MM.1S (cell line): Measurements from ENCODE around the gene FGGY.

Experiments used
- DNase-seq: peaks from one replicate; pipeline ENCODE4 v3.0.0-alpha.2; 2015
- H2AFZ ChIP-seq: fragments of 300-600 bp; sonication (generic); 2 replicates; pipeline ENCODE4 v1.6.0; 2016; ENCODE audit warnings: antibody characterized with exemption, low read length
- H3F3A ChIP-seq: fragments of 300-600 bp; sonication (generic); 2 replicates; pipeline ENCODE4 v1.6.1; 2016; ENCODE audit warnings: mild to moderate bottlenecking, antibody characterized with exemption, low read length, moderate library complexity, mixed read lengths; ENCODE audit not compliant: insufficient read depth
- H3K27ac ChIP-seq: fragments of 300-600 bp; sonication (generic); 2 replicates; pipeline ENCODE4 v1.5.1; 2016; ENCODE audit warnings: mild to moderate bottlenecking, low read length
- H3K27me3 ChIP-seq: fragments of 300-600 bp; sonication (generic); replicated peaks from 2 replicates; pipeline ENCODE4 v1.6.0; 2016; ENCODE audit warnings: low read length; ENCODE audit not compliant: insufficient read depth
- H3K36me3 ChIP-seq: fragments of 300-600 bp; sonication (generic); replicated peaks from 2 replicates; pipeline ENCODE4 v1.6.1; 2016; ENCODE audit warnings: mild to moderate bottlenecking, low read length, mixed read lengths; ENCODE audit not compliant: insufficient read depth
- H3K4me1 ChIP-seq: fragments of 300-600 bp; sonication (generic); 2 replicates; pipeline ENCODE4 v1.6.1; 2016; ENCODE audit warnings: low read length, mixed read lengths
- H3K4me2 ChIP-seq: fragments of 300-600 bp; sonication (generic); 2 replicates; pipeline ENCODE4 v1.6.0; 2016; ENCODE audit warnings: low read depth, low read length
- H3K4me3 ChIP-seq: fragments of 300-600 bp; sonication (generic); 2 replicates; pipeline ENCODE4 v1.5.1; 2016; ENCODE audit warnings: low read length, mixed read lengths
- H3K79me2 ChIP-seq: fragments of 300-600 bp; sonication (generic); 2 replicates; pipeline ENCODE4 v1.6.1; 2016; ENCODE audit warnings: mixed run types, low read length, mixed read lengths
- H3K9ac ChIP-seq: fragments of 300-600 bp; sonication (generic); 2 replicates; pipeline ENCODE4 v1.6.1; 2016; ENCODE audit warnings: low read length, mixed read lengths
- H3K9me2 ChIP-seq: fragments of 300-600 bp; sonication (generic); replicated peaks from 2 replicates; pipeline ENCODE4 v1.6.1; 2016; ENCODE audit warnings: mild to moderate bottlenecking, low read length, mixed read lengths; ENCODE audit not compliant: insufficient read depth
- H3K9me3 ChIP-seq: fragments of 300-600 bp; sonication (generic); replicated peaks from 2 replicates; pipeline ENCODE4 v1.6.1; 2016; ENCODE audit warnings: mild to moderate bottlenecking, low read length, mixed read lengths; ENCODE audit not compliant: insufficient read depth
- H4K20me1 ChIP-seq: fragments of 300-600 bp; sonication (generic); 2 replicates; pipeline ENCODE4 v1.6.1; 2016; ENCODE audit warnings: mild to moderate bottlenecking, low read length, moderate library complexity, mixed read lengths; ENCODE audit not compliant: insufficient read depth
- EZH2 ChIP-seq: fragments of 300-600 bp; sonication (generic); optimal IDR thresholded peaks from 2 replicates; pipeline ENCODE3; 2017; ENCODE audit warnings: low read depth, mild to moderate bottlenecking, antibody characterized with exemption, low read length, mixed read lengths
- EZH2phosphoT487 ChIP-seq: fragments of 300-600 bp; sonication (generic); IDR thresholded peaks from 2 replicates; pipeline ENCODE4 v1.6.1; 2018; ENCODE audit warnings: antibody characterized with exemption, low read length
- TF ChIP-seq, protein P1 (sequence below): fragments of 300-600 bp; sonication (generic); IDR thresholded peaks from 2 replicates; pipeline ENCODE4 v1.5.1; 2016; ENCODE audit warnings: antibody characterized with exemption, low read length, mixed read lengths

FGGY gene

GRCh38 chr1:59486615-59487014, 189.7 kb downstream of the FGGY start:
- Histone ChIP-seq H3K4me1 (peaks cover 37% of the 10 kb centered on the region), H3K9me3 (no peaks in the 10 kb centered on the region), H3K27me3 (no peaks in the 10 kb centered on the region), H3K4me2 (no peak overlapping the region), H3F3A (peaks cover 7% of the 10 kb centered on the region), H3K36me3 (no peaks in the 10 kb centered on the region), H4K20me1 (no peaks in the 10 kb centered on the region), H3K9me2 (no peaks in the 10 kb centered on the region), H3K9ac (no peak overlapping the region), H3K79me2 (no peaks in the 10 kb centered on the region), H3K4me3 (no peak overlapping the region), H2AFZ (no peak overlapping the region), H3K27ac (no peak overlapping the region)
- no peak for TF ChIP-seq EZH2
- no peak for TF ChIP-seq EZH2phosphoT487
- TF ChIP-seq, protein P1, sequence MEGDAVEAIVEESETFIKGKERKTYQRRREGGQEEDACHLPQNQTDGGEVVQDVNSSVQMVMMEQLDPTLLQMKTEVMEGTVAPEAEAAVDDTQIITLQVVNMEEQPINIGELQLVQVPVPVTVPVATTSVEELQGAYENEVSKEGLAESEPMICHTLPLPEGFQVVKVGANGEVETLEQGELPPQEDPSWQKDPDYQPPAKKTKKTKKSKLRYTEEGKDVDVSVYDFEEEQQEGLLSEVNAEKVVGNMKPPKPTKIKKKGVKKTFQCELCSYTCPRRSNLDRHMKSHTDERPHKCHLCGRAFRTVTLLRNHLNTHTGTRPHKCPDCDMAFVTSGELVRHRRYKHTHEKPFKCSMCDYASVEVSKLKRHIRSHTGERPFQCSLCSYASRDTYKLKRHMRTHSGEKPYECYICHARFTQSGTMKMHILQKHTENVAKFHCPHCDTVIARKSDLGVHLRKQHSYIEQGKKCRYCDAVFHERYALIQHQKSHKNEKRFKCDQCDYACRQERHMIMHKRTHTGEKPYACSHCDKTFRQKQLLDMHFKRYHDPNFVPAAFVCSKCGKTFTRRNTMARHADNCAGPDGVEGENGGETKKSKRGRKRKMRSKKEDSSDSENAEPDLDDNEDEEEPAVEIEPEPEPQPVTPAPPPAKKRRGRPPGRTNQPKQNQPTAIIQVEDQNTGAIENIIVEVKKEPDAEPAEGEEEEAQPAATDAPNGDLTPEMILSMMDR = no peak
- no peak for DNase-seq

DNA sequence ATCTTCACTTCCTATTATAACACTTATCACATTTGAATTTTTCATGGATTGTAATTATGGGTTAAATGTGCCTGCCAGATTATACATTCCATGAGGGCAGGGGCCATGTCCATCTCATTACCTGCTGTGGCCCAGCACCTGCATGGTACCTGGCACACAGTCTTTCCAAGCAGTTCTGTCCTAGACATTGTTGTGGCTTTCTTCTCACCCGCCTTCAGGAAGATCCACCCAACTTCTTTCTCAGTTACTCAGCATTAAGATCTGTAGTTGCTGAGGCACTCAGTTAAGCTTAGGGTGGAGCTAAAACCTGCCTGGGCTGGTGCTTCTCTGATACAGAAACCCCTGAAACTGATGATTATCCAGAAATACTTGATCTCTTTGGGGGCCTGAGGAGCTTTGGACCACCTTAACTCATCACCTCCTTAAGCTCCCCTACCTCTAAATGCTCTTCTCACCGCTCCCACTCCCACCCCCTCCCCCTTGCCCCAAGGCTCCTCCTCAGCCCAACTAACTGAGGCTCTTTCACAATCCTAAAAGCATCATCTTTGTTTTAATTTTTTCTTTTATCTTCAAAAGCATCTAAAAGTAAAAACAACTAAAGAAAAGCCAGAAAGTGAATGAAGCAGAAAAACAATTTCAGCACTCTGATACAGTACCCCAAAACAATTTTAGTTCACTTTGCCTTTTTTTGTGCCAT, 190.6 kb downstream of the FGGY start:
- Histone ChIP-seq H2AFZ (peak overlapping the region; percentile 33), H3K4me1 (peaks cover 37% of the 10 kb centered on the region), H4K20me1 (no peaks in the 10 kb centered on the region), H3K27me3 (no peaks in the 10 kb centered on the region), H3K9me3 (no peaks in the 10 kb centered on the region), H3K9ac (no peak overlapping the region), H3K27ac (peak overlapping the region; percentile 31; the same call in 1 of the 2 replicates), H3K9me2 (no peaks in the 10 kb centered on the region), H3K4me2 (peak overlapping the region; percentile 31; the same call in 1 of the 2 replicates), H3K36me3 (no peaks in the 10 kb centered on the region), H3F3A (peaks cover 7% of the 10 kb centered on the region), H3K79me2 (no peaks in the 10 kb centered on the region), H3K4me3 (peak overlapping the region; percentile 4; the same call in 1 of the 2 replicates)
- DNase-seq = peak; percentile 66
- TF ChIP-seq EZH2 (no peak), EZH2phosphoT487 (no peak)
- TF ChIP-seq, protein P1 = no peak

DNA sequence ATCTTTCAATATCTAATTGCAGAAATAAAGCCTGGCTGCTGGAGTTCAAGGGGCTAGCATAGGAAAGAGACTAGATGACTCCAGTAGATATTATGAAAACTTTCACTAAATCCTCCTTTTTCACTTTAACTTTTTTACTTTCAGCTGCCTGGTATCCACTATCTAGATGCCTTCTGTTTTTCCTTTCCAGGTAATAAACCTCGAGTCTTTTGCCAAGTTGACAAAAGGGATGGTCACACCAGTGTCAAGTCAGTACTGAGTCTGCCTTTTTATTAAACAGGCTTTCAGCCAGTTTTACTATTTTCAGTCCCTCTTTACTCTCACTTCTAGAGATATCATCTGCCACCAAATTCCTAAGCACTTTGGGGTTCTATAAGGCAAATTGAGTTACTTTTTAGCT, 195.6 kb downstream of the FGGY start:
- H3K9ac ChIP-seq = no peak overlapping the region
- H3K4me3 ChIP-seq = no peak overlapping the region
- H3K9me3 ChIP-seq = no peaks in the 10 kb centered on the region
- no peaks in the 10 kb centered on the region for H4K20me1 ChIP-seq
- no peak overlapping the region for H3K4me2 ChIP-seq
- H3K27me3 ChIP-seq = no peaks in the 10 kb centered on the region
- H3K4me1 ChIP-seq = peaks cover 12% of the 10 kb centered on the region; the same call in 1 of the 2 replicates
- H2AFZ ChIP-seq = no peak overlapping the region
- no peak for DNase-seq
- TF ChIP-seq, protein P1 = no peak
- TF ChIP-seq EZH2 (no peak), EZH2phosphoT487 (no peak)
- no peaks in the 10 kb centered on the region for H3K9me2 ChIP-seq
- H3F3A ChIP-seq = no peaks in the 10 kb centered on the region; the same call in 1 of the 2 replicates
- no peaks in the 10 kb centered on the region for H3K79me2 ChIP-seq
- no peaks in the 10 kb centered on the region for H3K36me3 ChIP-seq
- H3K27ac ChIP-seq = no peak overlapping the region
